Suppressor macrophage (primary cell): Measurements from ENCODE around the gene GID4.
A peak's percentile ranks its signal among the peaks of the same experiment; 100 is the strongest.

ENCODE experiments used
- DNase-seq, 4 experiments: peaks; one replicate each; pipeline ENCODE4 v3.0.0-alpha.2; 2020 to 2022

The GID4 gene

DNA sequence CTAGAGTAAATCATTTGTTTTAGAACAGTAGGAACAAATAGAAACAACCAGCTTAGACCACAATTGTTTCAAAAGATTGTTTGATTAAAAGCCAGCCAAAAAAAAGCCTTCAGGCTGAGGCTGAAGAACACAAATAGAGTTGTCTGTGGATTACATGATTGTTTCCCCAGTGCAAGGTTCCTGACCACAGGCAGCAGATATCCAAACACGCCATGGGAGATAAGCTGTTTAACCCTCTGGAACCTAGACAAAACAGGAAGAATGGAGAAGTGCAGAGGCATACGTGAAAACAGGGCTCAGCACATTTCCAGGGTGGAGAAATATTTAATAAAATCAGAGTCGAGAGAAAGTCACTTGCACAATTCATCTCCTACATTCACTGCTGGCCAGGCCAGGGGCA is 21.2 kb upstream of the GID4 start:
- no peak for DNase-seq

DNA sequence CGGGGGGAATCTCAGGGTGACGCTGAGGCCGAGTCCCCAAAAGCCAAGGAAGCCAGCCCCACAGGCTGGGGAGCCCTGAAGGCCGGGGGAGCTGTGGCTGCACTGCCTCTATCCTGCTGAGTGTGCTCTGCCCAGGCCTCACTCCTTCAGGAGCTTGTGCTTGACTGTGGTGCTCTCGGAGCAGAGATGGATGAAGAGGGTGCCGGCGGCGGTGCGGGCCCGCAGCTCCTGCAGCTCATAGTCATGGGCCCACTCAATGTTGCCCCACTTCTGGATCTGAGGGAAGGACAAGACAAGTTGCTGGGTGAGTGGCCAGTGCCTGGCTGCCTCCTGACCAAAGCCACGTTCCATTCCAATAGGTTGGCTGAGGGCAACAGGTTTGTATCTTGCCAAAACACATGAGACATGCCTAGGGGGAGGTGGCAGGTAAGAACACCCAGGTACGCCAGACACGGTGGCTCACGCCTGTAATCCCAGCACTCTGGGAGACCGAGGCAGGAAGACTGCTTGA is 20.7 kb upstream of the GID4 start:
- DNase-seq = no peak

DNA sequence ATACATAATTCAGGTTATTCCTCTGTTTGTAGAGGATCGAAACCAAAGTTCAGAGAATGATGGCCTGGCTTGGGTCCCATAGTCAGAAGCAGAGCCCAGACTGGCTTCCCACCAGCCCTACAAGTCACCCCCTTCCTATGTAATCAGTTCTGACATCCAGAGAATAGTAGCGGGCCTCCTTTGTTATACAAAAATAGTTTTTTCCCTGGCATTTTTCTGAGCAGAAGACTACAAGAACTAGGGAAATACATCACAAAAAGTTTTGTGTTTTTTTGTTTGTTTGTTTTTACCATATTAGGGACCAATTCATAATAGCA is 19.4 kb upstream of the GID4 start:
- DNase-seq = no peak

DNA sequence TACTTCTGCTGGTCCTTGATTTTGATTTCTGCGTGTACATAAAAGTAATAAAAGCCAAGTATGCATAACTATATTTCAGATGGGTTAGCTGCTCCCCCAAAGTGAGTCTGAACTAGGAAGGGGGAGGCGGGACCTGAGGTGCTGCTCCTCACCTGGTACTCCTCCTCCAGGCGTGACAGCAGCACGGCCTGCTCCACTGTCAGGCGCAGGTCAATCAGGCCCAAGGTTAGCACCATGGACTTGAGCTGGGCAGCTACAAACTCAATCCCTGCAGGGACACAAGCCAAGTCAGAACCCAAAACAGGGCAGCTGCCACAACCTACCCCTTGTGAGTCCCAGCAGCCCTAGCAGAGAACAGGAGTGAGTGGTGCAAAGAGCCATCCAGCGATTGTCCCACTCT is 18.2 kb upstream of the GID4 start:
- no peak for DNase-seq

DNA sequence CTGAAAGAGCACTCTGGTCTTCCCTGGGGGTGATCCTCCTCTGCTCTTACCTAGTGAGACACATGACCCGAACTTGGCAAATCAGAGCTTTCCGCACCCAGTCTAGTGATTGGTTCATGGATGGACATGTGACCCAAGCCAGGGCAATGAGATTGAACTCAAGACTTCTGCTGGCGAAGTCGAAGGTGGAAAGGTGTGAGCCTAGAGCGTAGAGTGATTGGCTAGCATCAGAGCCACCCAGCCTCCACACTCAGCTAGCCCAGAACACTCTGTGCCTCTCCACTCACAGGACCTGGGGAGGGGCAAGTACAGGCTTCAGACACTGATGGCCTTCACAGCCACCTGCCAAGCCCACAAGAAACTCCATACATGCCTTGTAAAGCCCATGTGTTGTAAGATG is 17.8 kb upstream of the GID4 start:
- no peak for DNase-seq

DNA sequence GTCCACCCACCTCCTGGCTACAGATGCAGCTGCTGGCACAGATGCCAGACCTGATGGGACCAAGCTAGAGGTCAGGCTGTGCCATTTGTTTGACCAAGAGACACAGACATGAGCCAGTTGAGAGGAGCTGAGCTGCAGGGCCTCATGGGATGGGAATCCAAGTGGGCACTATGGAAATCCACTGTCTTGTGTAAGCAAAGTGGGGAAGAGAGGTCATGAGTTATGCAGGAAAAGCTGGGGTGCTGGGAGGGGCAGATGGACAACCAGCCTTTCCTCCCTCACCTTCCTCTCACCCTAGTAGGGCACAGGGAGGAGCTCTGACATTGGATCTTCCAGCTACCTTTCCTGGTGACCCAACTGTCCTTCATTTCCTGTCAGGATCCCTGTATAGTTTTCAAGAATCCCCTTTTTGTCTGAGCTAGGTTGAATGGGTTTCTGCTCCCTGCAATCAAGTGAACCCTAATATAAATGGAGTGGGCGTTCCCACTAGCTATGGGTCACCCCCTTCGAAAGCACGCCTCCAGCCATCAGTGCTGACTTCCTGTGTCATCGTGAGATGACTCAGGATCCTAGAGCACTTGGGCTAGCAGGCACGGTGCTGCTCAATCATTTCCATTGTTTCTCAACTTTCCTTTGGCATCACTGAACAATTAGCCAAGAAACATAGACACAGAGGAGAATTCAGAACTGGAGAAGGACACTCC is 13.8 kb upstream of the GID4 start:
- peak; percentile 82 to 94 (median 88) for DNase-seq

DNA sequence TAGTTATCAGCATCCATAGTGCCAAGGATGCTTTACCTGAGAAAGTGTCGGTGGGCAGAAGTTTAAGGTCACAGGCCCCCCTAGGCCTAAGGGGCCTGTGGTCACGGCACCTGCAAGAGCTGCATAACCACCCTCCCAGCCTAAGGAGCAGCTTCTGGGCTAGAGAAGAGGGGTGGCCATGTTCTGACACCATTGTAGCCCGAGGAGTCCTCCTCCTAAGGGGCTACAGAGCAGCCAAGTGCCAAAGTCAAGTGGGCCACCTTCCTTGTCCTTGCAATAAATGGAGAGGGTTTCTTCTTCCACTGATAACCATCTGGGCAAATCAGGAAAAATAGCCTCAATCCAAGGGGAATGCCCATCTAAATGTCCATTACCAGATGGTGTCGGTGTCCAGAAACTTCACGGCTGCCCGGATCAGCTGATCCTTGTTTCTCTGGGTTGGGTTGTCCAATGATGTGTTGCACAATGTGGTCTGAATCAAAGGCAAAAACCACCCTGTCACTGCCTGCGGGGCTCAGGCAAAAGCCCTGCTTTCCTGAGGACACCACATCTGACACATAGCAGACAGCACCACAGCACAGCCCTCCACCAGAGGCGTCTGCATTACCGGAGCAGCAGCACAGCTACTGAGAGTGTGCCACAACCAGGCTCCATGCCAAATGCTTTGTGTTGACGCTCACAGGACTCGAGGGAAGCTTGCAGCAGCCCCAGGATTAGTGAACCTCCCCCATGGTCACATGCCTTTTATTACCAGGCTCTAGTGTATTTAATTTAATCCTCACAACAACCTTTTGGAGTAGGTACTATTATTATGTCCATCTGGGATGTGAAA is 13.0 kb upstream of the GID4 start:
- DNase-seq = peak; percentile 74 to 91 (median 84)

DNA sequence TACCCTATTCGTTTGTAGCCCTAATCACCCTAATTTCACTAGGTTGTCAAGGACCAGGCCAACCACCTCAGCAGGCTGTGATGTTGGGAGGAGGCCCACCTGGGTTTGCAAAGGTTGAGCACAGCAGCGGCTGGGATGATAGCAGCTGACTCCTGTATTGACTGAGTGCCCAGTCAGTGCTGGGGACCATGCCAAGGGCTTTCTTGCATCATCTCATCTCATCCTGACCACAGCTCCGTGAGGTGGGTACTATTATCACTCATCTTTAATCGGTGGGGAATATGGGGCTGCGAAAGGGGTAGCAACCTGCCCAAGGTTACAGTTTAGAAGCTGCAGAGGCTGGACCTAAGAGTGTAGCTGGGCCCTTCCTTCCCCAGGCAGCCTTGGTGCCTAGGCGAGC is 11.9 kb upstream of the GID4 start:
- no peak for DNase-seq

DNA sequence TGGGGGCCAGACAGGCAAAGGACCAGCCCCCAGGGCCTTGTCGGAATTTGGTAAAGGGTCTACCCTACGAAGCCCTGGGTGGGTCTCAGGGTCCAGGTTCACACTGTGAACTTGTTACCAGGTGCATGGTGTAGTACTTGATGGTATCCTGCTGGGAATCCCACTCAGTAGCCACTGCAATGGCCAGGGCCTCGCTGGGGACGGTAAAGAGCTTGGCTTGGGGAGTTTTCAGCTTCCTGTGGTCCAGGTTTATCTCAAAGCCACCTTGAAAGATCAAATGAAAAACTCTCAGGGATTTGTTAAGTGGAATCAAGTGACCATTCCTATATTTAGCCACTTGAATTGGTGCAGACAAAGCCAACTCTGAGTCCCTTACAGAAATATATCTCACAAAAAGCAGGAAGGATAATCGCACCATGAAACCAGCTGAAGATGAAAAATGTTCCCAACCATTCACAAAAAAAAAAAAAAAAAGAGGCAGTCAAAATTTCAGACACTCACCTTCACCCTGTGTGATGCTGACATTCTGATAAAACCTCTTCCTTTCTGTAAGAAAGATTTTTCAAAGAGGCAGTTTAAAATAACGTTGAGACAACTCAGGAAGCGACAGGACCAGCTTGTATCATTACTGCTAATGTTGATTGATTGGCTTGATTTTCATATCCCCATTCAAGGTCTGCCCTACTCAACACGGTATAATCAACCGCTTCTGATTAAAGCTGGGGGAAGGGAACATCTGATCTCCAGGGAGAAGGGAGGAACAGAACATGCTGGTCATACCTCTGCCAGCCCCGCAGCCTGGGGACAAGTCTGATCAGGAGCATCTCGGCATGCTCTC is 10.9 kb upstream of the GID4 start:
- no peak for DNase-seq

DNA sequence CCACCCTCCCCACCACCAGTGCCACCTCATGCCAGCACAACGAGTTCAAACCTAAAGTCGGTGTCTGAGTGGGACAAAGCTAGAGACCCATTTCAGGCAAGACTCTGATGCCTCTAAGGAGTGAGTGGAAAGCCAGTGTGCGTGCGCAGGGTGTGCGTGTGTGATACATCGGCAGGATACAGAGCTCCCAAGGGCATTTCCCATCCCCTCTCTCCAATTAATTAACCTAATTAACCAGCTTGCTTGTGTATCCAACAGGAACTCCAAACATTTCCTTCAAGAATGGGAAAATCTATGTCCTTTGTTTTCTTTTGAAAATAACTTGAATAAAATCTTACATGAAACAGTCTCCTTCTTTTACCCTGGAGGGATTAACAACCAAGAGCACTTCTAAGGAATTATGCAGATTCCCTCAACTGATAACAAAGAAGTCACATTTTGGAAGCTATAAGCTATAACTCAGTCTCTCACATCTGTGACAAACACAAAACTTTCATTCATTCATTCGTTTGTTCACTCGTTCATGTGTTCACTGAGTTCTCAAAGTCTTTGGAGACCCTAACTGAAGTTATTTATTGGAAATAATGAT is 10.2 kb upstream of the GID4 start:
- DNase-seq = no peak

DNA sequence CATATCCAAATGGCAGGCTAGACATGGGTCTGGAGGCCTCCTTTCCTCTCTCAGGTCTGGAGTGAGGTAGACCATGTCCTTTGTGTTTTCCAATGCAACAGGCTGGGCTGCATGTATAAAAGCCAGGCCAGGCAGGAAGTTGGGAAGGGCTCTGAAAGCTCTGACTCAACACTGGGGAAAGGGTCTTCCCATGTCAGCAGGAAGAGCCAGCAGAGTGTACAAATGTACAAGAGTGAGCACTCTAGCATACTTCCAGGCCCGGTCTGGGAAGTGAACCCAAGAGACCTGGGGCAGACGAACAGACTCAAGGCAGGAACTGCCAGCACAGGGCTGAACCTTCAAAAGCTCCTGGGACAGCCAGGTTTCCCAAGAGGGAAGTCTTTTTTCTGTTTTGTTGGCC is 7.3 kb upstream of the GID4 start:
- peak; percentile 37 to 56 (median 53) for DNase-seq

DNA sequence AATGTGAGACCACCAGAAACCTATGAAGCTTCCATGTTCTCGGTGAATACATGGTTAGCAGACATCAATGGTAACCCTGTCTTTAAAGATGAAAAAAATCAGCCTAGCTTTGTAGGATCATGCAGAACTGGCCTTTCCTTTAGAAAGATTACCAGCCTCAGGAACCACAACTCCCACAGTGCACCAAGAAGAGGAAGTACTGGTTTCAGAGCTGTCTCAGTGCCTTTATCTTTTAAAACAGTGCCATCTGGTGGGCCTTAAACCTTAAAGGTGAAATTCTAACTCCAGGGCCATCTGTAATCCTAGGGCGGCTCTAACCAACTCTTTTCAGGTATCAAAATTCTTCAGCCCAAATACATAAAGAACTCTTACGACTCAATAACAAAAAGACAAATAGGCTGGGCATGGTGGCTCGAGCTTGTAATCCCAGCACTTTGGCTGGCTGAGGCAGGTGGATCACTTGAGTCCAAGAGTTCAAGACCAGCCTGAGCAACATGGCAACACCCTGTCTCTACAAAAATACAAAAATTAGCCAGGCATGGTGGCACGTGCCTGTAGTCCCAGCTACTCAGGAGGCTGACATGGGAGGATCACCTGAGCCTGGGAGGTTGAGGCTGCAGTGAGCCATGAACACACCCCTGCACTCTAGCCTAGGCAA is 5.6 kb upstream of the GID4 start:
- peak; percentile 81 to 95 (median 89) for DNase-seq

DNA sequence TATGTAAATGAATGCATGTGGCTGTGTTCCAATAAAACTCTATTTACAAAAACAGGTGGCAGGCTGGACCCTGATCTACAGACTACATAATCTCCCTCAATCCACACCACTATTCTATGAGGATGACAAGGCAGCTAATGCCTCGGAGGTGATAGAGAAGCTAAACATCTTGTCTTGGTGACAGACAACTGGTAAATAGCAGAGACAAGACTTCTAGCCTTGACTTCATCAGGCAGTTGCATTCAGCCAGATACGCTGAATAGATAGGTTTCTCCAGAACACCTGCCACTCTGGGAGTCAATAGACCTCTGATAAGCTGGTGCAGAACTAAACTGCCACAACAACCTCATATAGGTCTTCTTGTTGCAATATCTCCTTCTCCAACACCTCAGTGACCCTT is 3.5 kb upstream of the GID4 start:
- no peak for DNase-seq

DNA sequence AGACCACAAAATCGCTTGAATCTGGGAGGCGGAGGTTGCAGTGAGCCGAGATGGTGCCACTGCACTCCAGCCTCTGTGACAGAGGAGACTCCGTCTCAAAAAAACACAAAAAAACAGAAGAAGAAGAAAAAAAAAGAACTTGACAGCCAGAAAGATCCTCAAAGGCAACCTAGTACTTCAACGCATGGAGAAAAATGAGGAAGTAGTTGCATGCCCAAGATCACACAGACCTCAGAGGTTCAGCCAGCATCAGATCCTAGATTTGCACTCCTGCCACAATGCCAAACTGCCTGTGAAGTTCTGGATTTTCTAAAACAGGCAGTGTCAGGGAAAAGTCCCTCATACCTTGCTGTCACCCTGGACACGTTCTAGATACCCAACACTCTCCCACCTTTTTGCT is 1.7 kb upstream of the GID4 start:
- peak; percentile 58 to 84 (median 72) for DNase-seq

DNA sequence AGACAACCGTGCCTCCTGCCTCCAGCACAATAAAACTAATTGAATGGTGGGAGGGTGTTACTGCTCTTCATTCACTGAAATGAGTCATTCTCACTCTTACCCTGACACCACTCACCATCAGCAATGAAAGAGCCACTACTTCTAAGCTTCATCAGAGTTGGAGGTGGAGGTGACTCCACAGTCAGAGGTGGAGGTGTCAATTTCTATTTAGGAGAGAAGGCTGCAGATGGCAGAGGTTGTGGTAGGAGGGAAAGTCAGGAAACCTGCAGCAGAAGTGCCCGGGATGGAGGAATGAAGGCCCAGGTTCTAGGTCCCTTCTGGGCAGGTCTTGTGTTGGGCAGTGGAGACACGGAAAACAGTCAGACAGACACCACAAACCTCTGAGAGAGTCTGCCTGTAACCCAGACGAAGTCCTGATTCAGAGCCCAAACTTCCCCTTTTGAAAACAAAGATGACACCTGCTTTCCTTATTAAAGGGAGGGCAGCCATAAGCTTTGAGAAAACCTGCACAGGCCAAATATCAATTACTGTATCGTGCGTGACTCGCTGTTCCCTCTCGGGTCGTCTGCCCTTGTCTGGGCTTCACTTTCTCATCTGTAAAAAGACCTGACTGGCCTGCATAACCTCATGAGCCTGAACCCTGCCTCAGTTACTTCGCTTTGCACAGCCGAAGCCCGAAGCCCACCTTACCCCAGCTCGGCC is 908 bp upstream of the GID4 start:
- peak; percentile 51 to 71 (median 58) for DNase-seq

DNA sequence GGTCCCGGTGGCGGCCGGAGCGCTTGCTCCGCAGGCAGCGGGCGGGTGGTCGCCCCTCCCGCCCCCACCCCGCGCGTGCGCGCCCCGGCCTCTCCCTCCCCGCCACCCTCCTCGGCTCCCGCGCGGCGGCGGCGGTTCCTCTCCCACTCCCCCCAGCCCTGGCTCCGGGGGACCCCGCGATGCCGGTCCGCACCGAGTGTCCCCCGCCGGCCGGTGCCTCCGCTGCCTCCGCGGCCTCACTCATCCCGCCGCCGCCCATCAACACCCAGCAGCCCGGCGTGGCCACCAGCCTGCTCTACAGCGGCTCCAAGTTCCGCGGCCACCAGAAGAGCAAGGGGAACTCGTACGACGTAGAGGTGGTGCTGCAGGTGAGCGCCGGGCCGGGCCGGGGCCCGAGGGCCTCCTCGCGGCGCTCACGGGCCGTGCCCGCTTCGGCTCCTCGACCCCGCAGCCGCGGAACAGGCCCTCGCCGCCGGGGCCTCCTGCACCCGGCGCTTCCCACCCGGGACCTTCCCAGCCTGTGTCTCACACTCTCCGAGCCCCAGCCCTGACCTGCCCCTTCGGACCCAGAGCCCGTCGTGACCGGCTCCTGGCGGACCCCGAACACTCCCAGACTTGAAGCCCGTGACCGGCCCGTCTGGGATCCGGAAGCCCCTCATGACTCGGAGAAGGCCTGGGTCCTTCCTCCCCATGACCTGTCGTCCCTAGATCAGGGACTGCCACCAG is 490 bp downstream of the GID4 start:
- DNase-seq = peak in 3 of 4 experiments; percentile 25 to 63 (median 50)

DNA sequence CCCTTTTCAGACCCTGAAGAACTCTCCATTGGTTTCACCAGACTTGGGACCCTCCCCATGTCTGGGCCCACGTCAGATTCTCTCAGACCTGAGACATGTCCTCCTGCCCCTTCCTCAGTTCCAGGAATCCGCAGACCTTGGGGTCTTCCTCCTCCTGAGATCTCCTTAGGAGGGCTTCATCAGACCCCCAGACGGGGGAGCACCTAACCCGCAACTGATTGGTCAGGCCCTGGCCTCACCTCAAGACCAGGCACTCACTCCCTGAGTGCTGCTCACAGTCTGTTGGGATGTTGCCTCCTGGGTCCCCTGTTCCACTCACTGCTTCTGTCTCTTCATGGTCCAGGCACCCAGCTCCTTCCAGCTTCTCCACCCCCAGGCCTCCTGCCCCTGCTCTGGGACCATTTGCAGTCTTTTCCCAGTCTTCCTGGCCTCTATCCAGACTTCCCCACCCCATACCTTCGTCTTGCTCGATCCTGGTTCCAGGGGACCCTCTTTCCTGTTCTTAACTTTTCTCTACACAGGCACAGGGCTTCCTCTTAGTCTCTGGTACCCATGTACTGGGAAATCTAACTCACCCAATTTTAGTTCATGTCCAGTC is 1.2 kb downstream of the GID4 start:
- no peak for DNase-seq

DNA sequence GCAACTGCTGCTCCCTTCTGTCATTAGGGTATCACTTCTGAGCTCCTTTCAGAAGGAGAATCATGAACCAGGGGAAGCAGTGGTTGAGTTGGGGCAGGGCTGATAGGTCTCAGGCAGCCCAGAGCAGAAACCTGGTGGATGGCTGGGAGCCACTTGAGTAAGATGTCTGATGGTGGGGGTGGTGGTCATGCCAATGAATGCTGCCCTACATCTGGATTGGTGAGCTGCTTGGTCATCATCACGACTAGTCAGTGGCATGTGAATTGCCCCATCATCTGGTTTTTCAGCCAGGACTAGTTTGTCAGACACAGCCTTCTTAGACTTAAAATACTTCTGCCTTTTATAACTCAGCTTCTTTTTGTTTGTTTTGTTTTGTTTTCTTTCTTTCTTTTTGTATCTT is 2.6 kb downstream of the GID4 start:
- peak; percentile 56 to 80 (median 61) for DNase-seq

DNA sequence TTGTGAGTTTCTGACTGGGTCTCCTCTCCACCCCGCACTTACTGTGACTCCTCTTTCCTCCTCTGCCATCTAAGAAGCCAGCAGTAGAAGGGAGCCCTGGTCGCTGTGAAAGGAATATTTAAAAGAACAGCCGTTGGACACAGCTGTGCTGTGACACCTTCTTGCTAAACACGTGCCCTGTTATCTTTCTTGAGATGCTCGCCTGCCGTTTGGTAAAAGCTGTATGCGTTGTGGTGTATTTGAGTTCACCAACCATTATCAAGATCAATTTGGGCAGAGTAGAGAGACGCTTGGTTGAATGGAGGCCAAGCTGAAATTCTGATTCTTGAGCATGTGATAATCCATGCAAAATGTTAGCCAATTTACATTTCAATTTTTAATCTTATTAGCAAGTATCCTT is 3.8 kb downstream of the GID4 start:
- no peak for DNase-seq

DNA sequence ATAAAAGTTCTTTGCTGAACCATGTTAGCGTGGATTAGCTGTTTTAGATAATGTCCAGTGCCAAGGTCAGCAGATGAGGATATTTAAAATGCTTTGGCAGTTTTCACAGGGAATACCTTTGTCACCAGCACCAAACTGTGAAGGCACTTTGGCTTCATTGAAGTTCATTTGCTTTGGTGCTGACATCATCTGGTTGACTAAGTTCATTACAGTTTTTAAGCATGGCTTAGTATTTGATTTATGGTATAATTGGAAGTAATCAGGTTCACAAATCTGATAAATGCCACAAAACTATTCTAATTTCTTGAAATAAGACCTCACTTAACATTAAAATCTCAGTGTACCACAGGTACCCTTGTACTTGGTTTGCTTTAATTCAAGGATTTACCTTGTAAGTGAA is 4.3 kb downstream of the GID4 start:
- peak in 2 of 4 experiments; percentile 18 to 39 for DNase-seq
